ENCODE results near the gene SSBP3. TPM values are rescaled to one million over a fixed set of nuclear protein-coding genes. Genes with fewer than 3 reads are reported as not detected.

The SSBP3 gene
- polyA plus RNA-seq, 1 donor (not counting 4 experiments of a cell fraction or from before 2014, with no cell fraction given), result 16.9 TPM

DNA sequence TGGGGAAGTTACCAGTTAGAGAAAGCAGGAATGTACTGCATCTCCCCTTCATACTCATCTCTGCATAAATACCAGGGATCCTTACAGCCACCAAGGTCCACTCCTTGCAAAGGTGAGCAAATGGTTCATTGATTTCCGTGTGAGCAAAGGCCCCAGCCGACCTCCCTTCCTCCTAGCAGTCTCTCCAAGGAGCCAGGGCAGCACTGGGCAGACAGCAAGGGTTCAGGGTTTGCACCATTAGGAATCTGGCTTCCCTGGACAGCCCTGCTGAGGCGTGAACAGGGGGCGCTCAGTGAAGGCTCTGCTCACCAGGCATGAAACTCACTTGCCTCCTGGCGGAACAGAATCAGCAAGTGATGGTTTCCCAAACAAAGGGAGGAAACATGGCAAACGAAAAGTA is 140.5 kb downstream of the SSBP3 start:
- no peaks in the 10 kb centered on the region for H3K9me3 ChIP-seq (ENCODE audit: control insufficient read depth, low read depth, low read length)
- H3K4me2 ChIP-seq (ENCODE audit: control insufficient read depth, extremely low read depth, insufficient read depth, low read depth, low read length), result no peak overlapping the region
- H3K27me3 ChIP-seq (ENCODE audit: control insufficient read depth, extremely low read depth, insufficient read depth, low read length), result no peaks in the 10 kb centered on the region
- H3K27ac ChIP-seq (ENCODE audit: control insufficient read depth, insufficient read depth, low read length), result no peak overlapping the region
- no peaks in the 10 kb centered on the region for H3K79me2 ChIP-seq (ENCODE audit: control insufficient read depth, insufficient read depth, low read length)
- no peaks in the 10 kb centered on the region for H3K9me1 ChIP-seq (ENCODE audit: control insufficient read depth, extremely low read depth, insufficient read depth, low read length)
- no peak overlapping the region for H2AFZ ChIP-seq (ENCODE audit: control insufficient read depth, low read length)
- H3K36me3 ChIP-seq (ENCODE audit: control insufficient read depth in 2 of 2, extremely low read depth in 1 of 2, insufficient read depth in 2 of 2, low read length in 2 of 2), result peaks cover 3 to 5% of the 10 kb centered on the region in 2 experiments
- no peak overlapping the region for H3K9ac ChIP-seq (ENCODE audit: control insufficient read depth, extremely low read depth, insufficient read depth, low read length)
- TF ChIP-seq, protein P1, sequence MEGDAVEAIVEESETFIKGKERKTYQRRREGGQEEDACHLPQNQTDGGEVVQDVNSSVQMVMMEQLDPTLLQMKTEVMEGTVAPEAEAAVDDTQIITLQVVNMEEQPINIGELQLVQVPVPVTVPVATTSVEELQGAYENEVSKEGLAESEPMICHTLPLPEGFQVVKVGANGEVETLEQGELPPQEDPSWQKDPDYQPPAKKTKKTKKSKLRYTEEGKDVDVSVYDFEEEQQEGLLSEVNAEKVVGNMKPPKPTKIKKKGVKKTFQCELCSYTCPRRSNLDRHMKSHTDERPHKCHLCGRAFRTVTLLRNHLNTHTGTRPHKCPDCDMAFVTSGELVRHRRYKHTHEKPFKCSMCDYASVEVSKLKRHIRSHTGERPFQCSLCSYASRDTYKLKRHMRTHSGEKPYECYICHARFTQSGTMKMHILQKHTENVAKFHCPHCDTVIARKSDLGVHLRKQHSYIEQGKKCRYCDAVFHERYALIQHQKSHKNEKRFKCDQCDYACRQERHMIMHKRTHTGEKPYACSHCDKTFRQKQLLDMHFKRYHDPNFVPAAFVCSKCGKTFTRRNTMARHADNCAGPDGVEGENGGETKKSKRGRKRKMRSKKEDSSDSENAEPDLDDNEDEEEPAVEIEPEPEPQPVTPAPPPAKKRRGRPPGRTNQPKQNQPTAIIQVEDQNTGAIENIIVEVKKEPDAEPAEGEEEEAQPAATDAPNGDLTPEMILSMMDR (optimal IDR thresholded peaks at IDR 0.05 in 1 of 3, IDR thresholded peaks at IDR 0.05 in 1 of 3, conservative IDR thresholded peaks at IDR 0.05 in 1 of 3; ENCODE audit: extremely low read depth in 1 of 3, insufficient read depth in 2 of 3, low read length in 3 of 3), result no peak
- TF ChIP-seq EZH2 (IDR thresholded peaks at IDR 0.05; ENCODE audit: low read length), result no peak
- peaks cover 8% of the 10 kb centered on the region for H3K4me1 ChIP-seq (ENCODE audit: control insufficient read depth, extremely low read depth, insufficient read depth, low read length)
- no peak overlapping the region for H3K4me3 ChIP-seq (ENCODE audit: control insufficient read depth in 2 of 3, extremely low read depth in 1 of 3, insufficient read depth in 2 of 3, low read depth in 1 of 3, low read length in 3 of 3)
- dilution Hi-C loops (cut with MboI; ENCODE audit: extremely low pct_ligation_motif_present, low sequenced_read_pairs), result no loop called here
- FAIRE-seq (no peak), DNase-seq (ENCODE audit: low read depth, low spot score) (no peak)
- no peaks in the 10 kb centered on the region for H4K20me1 ChIP-seq (ENCODE audit: control insufficient read depth, extremely low read depth, insufficient read depth, low read length)

DNA sequence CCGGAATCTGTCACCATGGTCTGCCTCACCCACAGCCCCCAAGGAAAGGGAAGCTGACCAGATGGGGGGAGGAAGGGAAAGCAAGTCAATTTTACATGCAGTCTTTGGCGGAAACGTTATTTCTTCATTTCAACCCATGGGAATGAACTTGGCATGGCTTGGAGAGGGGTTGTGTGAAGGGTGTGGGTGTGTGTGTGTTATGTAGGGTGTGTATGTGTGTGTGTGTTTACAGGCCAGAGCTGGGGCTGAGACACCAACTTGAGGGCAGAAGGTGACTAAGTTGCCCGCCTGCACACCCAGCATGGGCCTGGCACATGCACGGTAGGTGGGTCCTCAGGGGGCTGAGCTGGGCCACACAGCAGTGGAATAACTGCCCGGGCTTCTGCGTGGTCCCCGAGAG is 141.1 kb downstream of the SSBP3 start:
- Histone ChIP-seq H3K9ac (ENCODE audit: control insufficient read depth, extremely low read depth, insufficient read depth, low read length) (no peak overlapping the region), H3K36me3 (ENCODE audit: control insufficient read depth in 2 of 2, extremely low read depth in 1 of 2, insufficient read depth in 2 of 2, low read length in 2 of 2) (peaks cover 3 to 5% of the 10 kb centered on the region in 2 experiments), H3K9me1 (ENCODE audit: control insufficient read depth, extremely low read depth, insufficient read depth, low read length) (no peaks in the 10 kb centered on the region), H3K27me3 (ENCODE audit: control insufficient read depth, extremely low read depth, insufficient read depth, low read length) (no peaks in the 10 kb centered on the region), H3K4me1 (ENCODE audit: control insufficient read depth, extremely low read depth, insufficient read depth, low read length) (peaks cover 8% of the 10 kb centered on the region), H3K27ac (ENCODE audit: control insufficient read depth, insufficient read depth, low read length) (no peak overlapping the region), H4K20me1 (ENCODE audit: control insufficient read depth, extremely low read depth, insufficient read depth, low read length) (no peaks in the 10 kb centered on the region), H3K4me3 (ENCODE audit: control insufficient read depth in 2 of 3, extremely low read depth in 1 of 3, insufficient read depth in 2 of 3, low read depth in 1 of 3, low read length in 3 of 3) (no peak overlapping the region), H3K9me3 (ENCODE audit: control insufficient read depth, low read depth, low read length) (no peaks in the 10 kb centered on the region), H2AFZ (ENCODE audit: control insufficient read depth, low read length) (no peak overlapping the region), H3K4me2 (ENCODE audit: control insufficient read depth, extremely low read depth, insufficient read depth, low read depth, low read length) (no peak overlapping the region), H3K79me2 (ENCODE audit: control insufficient read depth, insufficient read depth, low read length) (no peaks in the 10 kb centered on the region)
- no peak for FAIRE-seq
- no peak for DNase-seq (ENCODE audit: low read depth, low spot score)
- dilution Hi-C loops (cut with MboI; ENCODE audit: extremely low pct_ligation_motif_present, low sequenced_read_pairs), result no loop called here
- TF ChIP-seq EZH2 (IDR thresholded peaks at IDR 0.05; ENCODE audit: low read length), result no peak
- TF ChIP-seq, protein P1 (optimal IDR thresholded peaks at IDR 0.05 in 1 of 3, IDR thresholded peaks at IDR 0.05 in 1 of 3, conservative IDR thresholded peaks at IDR 0.05 in 1 of 3; ENCODE audit: extremely low read depth in 1 of 3, insufficient read depth in 2 of 3, low read length in 3 of 3), result no peak
